HFFc6 (cell line): Measurements from ENCODE around the gene NSMF. TPM values are rescaled to one million over a fixed set of nuclear protein-coding genes. Genes with fewer than 3 reads are reported as not detected.

ENCODE experiments used
- DNase-seq: peaks from one replicate; pipeline ENCODE4 v3.0.0-alpha.2; 2018
- H3K27ac Mint-ChIP-seq: 2 replicates; pipeline ENCODE4 v1.8.0; 2020; ENCODE audit warnings: mild to moderate bottlenecking, mixed read lengths
- H3K27me3 Mint-ChIP-seq: 2 replicates; pipeline ENCODE4 v1.8.0; 2021; ENCODE audit warnings: mild to moderate bottlenecking, moderate library complexity, mixed read lengths; ENCODE audit not compliant: insufficient read depth
- H3K36me3 Mint-ChIP-seq: 2 replicates; pipeline ENCODE4 v1.8.0; 2021; ENCODE audit warnings: low read depth, mixed read lengths
- H3K4me1 Mint-ChIP-seq: 2 replicates; pipeline ENCODE4 v1.8.0; 2020; ENCODE audit warnings: low read depth, mixed read lengths
- H3K4me3 Mint-ChIP-seq: 2 replicates; pipeline ENCODE4 v1.8.0; 2020; ENCODE audit warnings: mild to moderate bottlenecking, moderate library complexity, mixed read lengths
- H3K9me3 Mint-ChIP-seq: 2 replicates; pipeline ENCODE4 v1.8.0; 2020; ENCODE audit warnings: mild to moderate bottlenecking, mixed read lengths
- CTCF ChIP-seq: fragments of 200-600 bp; sonication (generic); IDR thresholded peaks from 2 replicates; pipeline ENCODE4 v1.5.0; 2021; ENCODE audit warnings: antibody characterized with exemption, mild to moderate bottlenecking
- total RNA-seq, 6 experiments: library from RNA; stranded (reverse); fragmentation: NEBNext Ultra II Directional; extraction: Animal tissue kit (Norgen Biotek cat#: 25700); gene quantifications; 2 replicates in 1 of 6; 3 replicates in 5 of 6; pipeline ENCODE4 v1.2.3, GENCODE V29; 2021

NSMF gene
- total RNA-seq, 6 experiments from 2014 or later: 24.3 to 29.9 (median 26.4) TPM

GRCh38 chr9:137488327-137488653 lies 29.2 kb upstream of the NSMF start:
- no peaks in the 10 kb centered on the region for H3K4me1 Mint-ChIP-seq
- H3K27ac Mint-ChIP-seq: no peak overlapping the region
- TF ChIP-seq CTCF: no peak
- no peaks in the 10 kb centered on the region for H3K9me3 Mint-ChIP-seq
- no peak overlapping the region for H3K4me3 Mint-ChIP-seq
- no peak for DNase-seq
- peaks cover 13% of the 10 kb centered on the region for H3K27me3 Mint-ChIP-seq
- H3K36me3 Mint-ChIP-seq: no peaks in the 10 kb centered on the region

GRCh38 chr9:137487454-137488326 lies 28.6 kb upstream of the NSMF start:
- DNase-seq: no peak
- no peak for TF ChIP-seq CTCF
- Mint-ChIP-seq H3K27ac (no peak overlapping the region), H3K36me3 (no peaks in the 10 kb centered on the region), H3K4me1 (no peaks in the 10 kb centered on the region; the same call in 1 of the 2 replicates), H3K9me3 (no peaks in the 10 kb centered on the region), H3K4me3 (no peak overlapping the region), H3K27me3 (peaks cover 13% of the 10 kb centered on the region)

- H3K27ac Mint-ChIP-seq: no peak overlapping the region
These were observed 27.7 kb upstream of the NSMF start for GRCh38 chr9:137486545-137487453.

GRCh38 chr9:137486141-137486490 lies 27.0 kb upstream of the NSMF start:
- Mint-ChIP-seq H3K27ac (no peak overlapping the region), H3K4me1 (peaks cover 14% of the 10 kb centered on the region), H3K4me3 (no peak overlapping the region), H3K36me3 (no peaks in the 10 kb centered on the region), H3K9me3 (no peaks in the 10 kb centered on the region), H3K27me3 (peaks cover 10% of the 10 kb centered on the region)
- no peak for DNase-seq
- no peak for TF ChIP-seq CTCF

More at GRCh38 chr9:137486545-137487453, 27.7 kb upstream of the NSMF start:
- H3K36me3 Mint-ChIP-seq: no peaks in the 10 kb centered on the region
- peaks cover 12% of the 10 kb centered on the region for H3K27me3 Mint-ChIP-seq
- H3K4me1 Mint-ChIP-seq: peaks cover 8% of the 10 kb centered on the region
- DNase-seq: no peak
- H3K9me3 Mint-ChIP-seq: no peaks in the 10 kb centered on the region
- no peak overlapping the region for H3K4me3 Mint-ChIP-seq
- TF ChIP-seq CTCF: no peak

- Mint-ChIP-seq H3K9me3 (no peaks in the 10 kb centered on the region), H3K4me1 (peaks cover 14% of the 10 kb centered on the region), H3K36me3 (no peaks in the 10 kb centered on the region), H3K27ac (no peak overlapping the region), H3K4me3 (no peak overlapping the region), H3K27me3 (peaks cover 10% of the 10 kb centered on the region)
- TF ChIP-seq CTCF: no peak
- no peak for DNase-seq
These were observed 26.4 kb upstream of the NSMF start for GRCh38 chr9:137485343-137486140.
